GM21515 (cell line): ENCODE measurements around the gene MLLT1.

Experiments used
- ATAC-seq: cut with Tn5 transposase; IDR thresholded peaks from one replicate; pipeline ENCODE4 v1.9.1; 2021; ENCODE audit not compliant: unreplicated experiment

Gene MLLT1

GRCh38 chr19:6212403-6213265 is 67.1 kb downstream of the MLLT1 start:
- no peak for ATAC-seq

- no peak for ATAC-seq
Measured at GRCh38 chr19:6211632-6212402, 68.0 kb downstream of the MLLT1 start.

- no peak for ATAC-seq
Measured at GRCh38 chr19:6210721-6211600, 68.8 kb downstream of the MLLT1 start.

GRCh38 chr19:6210091-6210490 is 69.7 kb downstream of the MLLT1 start:
- ATAC-seq = no peak

GRCh38 chr19:6209680-6210079 is 70.1 kb downstream of the MLLT1 start:
- no peak for ATAC-seq

GRCh38 chr19:6209233-6209632 is 70.5 kb downstream of the MLLT1 start:
- ATAC-seq = no peak

GRCh38 chr19:6204866-6205723 is 74.7 kb downstream of the MLLT1 start:
- no peak for ATAC-seq

GRCh38 chr19:6204212-6204611 is 75.6 kb downstream of the MLLT1 start:
- ATAC-seq = no peak

- peak; percentile 67 for ATAC-seq
Measured at GRCh38 chr19:6199240-6199994, 80.4 kb downstream of the MLLT1 start.

GRCh38 chr19:6198896-6199239 is 80.9 kb downstream of the MLLT1 start:
- ATAC-seq = no peak

- no peak for ATAC-seq
Measured at GRCh38 chr19:6196361-6196760, 83.4 kb downstream of the MLLT1 start.

GRCh38 chr19:6188811-6189210 is 91.0 kb downstream of the MLLT1 start:
- no peak for ATAC-seq

GRCh38 chr19:6187374-6187773 is 92.4 kb downstream of the MLLT1 start:
- no peak for ATAC-seq

GRCh38 chr19:6185835-6186834 is 93.6 kb downstream of the MLLT1 start:
- ATAC-seq = no peak

GRCh38 chr19:6185093-6185834 is 94.5 kb downstream of the MLLT1 start:
- ATAC-seq = no peak

- ATAC-seq = no peak
Measured at GRCh38 chr19:6181119-6181518, 98.7 kb downstream of the MLLT1 start.

GRCh38 chr19:6173190-6173589 is 106.6 kb downstream of the MLLT1 start:
- no peak for ATAC-seq
